Neural crest cell (in vitro differentiated cells): ENCODE data around the gene ZNF471. TPM values are rescaled to one million over a fixed set of nuclear protein-coding genes. Genes with fewer than 3 reads are reported as not detected.

Experiments used
- DNase-seq: peaks from one replicate; pipeline ENCODE4 v3.0.0; 2021; ENCODE audit warnings: low read depth, mixed read lengths, low spot score
- H3K27ac Mint-ChIP-seq: one replicate; pipeline ENCODE4 v1.8.0; 2021; ENCODE audit warnings: mild to moderate bottlenecking, mixed read lengths; ENCODE audit not compliant: unreplicated experiment
- H3K27me3 Mint-ChIP-seq: 2 replicates; pipeline ENCODE4 v1.8.0; 2021; ENCODE audit warnings: low read depth, mild to moderate bottlenecking, mixed read lengths
- H3K36me3 Mint-ChIP-seq: 2 replicates; pipeline ENCODE4 v1.8.0; 2021; ENCODE audit warnings: low read depth, mild to moderate bottlenecking, mixed read lengths
- H3K4me1 Mint-ChIP-seq: 2 replicates; pipeline ENCODE4 v1.8.0; 2021; ENCODE audit warnings: mixed read lengths
- H3K4me3 Mint-ChIP-seq: one replicate; pipeline ENCODE4 v1.8.0; 2021; ENCODE audit warnings: mild to moderate bottlenecking, mixed read lengths
- H3K9me3 Mint-ChIP-seq: 2 replicates; pipeline ENCODE4 v1.8.0; 2021; ENCODE audit warnings: mixed read lengths
- total RNA-seq: library from RNA; stranded (reverse); gene quantifications from 2 replicates; pipeline ENCODE4 v1.2.1, GENCODE V29; 2021
- TF ChIP-seq, protein P1 (sequence below): fragments of 200-600 bp; sonication (generic); conservative IDR thresholded peaks from 2 replicates; pipeline ENCODE4 v1.5.0; 2021; ENCODE audit warnings: antibody characterized with exemption, mild to moderate bottlenecking

ZNF471 gene
- total RNA-seq, 1 donor from 2014 or later: not detected

- Mint-ChIP-seq H3K9me3 (peaks cover 44% of the 10 kb centered on the region), H3K4me1 (no peaks in the 10 kb centered on the region), H3K27me3 (no peaks in the 10 kb centered on the region), H3K27ac (no peak overlapping the region), H3K4me3 (no peak overlapping the region), H3K36me3 (peaks cover 80% of the 10 kb centered on the region)
- no peak for DNase-seq
- TF ChIP-seq, protein P1, sequence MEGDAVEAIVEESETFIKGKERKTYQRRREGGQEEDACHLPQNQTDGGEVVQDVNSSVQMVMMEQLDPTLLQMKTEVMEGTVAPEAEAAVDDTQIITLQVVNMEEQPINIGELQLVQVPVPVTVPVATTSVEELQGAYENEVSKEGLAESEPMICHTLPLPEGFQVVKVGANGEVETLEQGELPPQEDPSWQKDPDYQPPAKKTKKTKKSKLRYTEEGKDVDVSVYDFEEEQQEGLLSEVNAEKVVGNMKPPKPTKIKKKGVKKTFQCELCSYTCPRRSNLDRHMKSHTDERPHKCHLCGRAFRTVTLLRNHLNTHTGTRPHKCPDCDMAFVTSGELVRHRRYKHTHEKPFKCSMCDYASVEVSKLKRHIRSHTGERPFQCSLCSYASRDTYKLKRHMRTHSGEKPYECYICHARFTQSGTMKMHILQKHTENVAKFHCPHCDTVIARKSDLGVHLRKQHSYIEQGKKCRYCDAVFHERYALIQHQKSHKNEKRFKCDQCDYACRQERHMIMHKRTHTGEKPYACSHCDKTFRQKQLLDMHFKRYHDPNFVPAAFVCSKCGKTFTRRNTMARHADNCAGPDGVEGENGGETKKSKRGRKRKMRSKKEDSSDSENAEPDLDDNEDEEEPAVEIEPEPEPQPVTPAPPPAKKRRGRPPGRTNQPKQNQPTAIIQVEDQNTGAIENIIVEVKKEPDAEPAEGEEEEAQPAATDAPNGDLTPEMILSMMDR: no peak
These were observed 70.3 kb downstream of the ZNF471 start for GRCh38 chr19:56577719-56578602.

Other genes starting within 250 kb of the ZNF471 start
- not detected in 2 replicates for gene EDDM13, start 235.1 kb upstream of the ZNF471 start, total RNA-seq
- 11.6 and 14.7 TPM in 2 replicates for gene ZSCAN5A, start 193.0 kb upstream of the ZNF471 start, total RNA-seq
- 4.2 and 5.1 TPM in 2 replicates for gene ZNF582, start 114.3 kb upstream of the ZNF471 start, total RNA-seq
- 9.2 and 9.8 TPM in 2 replicates for gene ZNF583, start 103.5 kb upstream of the ZNF471 start, total RNA-seq
- not detected in 2 replicates for gene ZNF667, start 30.5 kb upstream of the ZNF471 start, total RNA-seq
- gene ZFP28, start 31.1 kb downstream of the ZNF471 start, total RNA-seq: 7.4 and 8.0 TPM in 2 replicates
- 8.4 and 9.1 TPM in 2 replicates for gene ZNF470, start 59.6 kb downstream of the ZNF471 start, total RNA-seq
- gene ZNF71, start 87.4 kb downstream of the ZNF471 start, total RNA-seq: 21.7 TPM in 2 replicates
- 0.89 and 1.3 TPM in 2 replicates for gene SMIM17, start 135.3 kb downstream of the ZNF471 start, total RNA-seq
- gene ZNF835, start 163.9 kb downstream of the ZNF471 start, total RNA-seq: 0.11 TPM in 1 of 2 replicates, not detected in the other